GM23338 (cell line): ENCODE results near the gene AGAP1. TPM values are rescaled to one million over a fixed set of nuclear protein-coding genes. Genes with fewer than 3 reads are reported as not detected.

Source experiments
- ATAC-seq: fragments of 200-7000 bp; cut with Tn5 transposase; 3 replicates; pipeline ENCODE4 v1.9.1; 2020
- DNase-seq: peaks from one replicate; pipeline ENCODE4 v3.0.0-alpha.2; 2015; ENCODE audit warnings: low spot score
- H2AFZ ChIP-seq: fragments of 200-600 bp; sonication (generic); 2 replicates; pipeline ENCODE4 v1.8.0; 2016; ENCODE audit warnings: antibody characterized with exemption, mild to moderate bottlenecking, moderate library complexity
- H3F3A ChIP-seq: fragments of 200-600 bp; sonication (generic); replicated peaks from 2 replicates; pipeline ENCODE4 v1.8.0; 2017; ENCODE audit warnings: antibody characterized with exemption, mixed run types, low read depth
- H3K27ac ChIP-seq: fragments of 200-600 bp; sonication (generic); 2 replicates; pipeline ENCODE4 v1.6.1; 2016; ENCODE audit warnings: low read depth
- H3K27me3 ChIP-seq: fragments of 200-600 bp; sonication (generic); 2 replicates; pipeline ENCODE4 v1.8.0; 2016; ENCODE audit warnings: mild to moderate bottlenecking, mixed run types, moderate library complexity; ENCODE audit not compliant: insufficient read depth
- H3K36me3 ChIP-seq: fragments of 200-600 bp; sonication (generic); 2 replicates; pipeline ENCODE4 v1.8.0; 2016; ENCODE audit warnings: mild to moderate bottlenecking; ENCODE audit not compliant: insufficient read depth
- H3K4me1 ChIP-seq: fragments of 200-600 bp; sonication (generic); 2 replicates; pipeline ENCODE4 v1.8.0; 2016; ENCODE audit warnings: mild to moderate bottlenecking, moderate library complexity; ENCODE audit not compliant: insufficient read depth
- H3K4me2 ChIP-seq: fragments of 200-600 bp; sonication (generic); 2 replicates; pipeline ENCODE4 v1.7.1; 2017; ENCODE audit warnings: mixed run types
- H3K4me3 ChIP-seq: fragments of 200-600 bp; sonication (generic); 2 replicates; pipeline ENCODE4 v1.6.1; 2016; ENCODE audit warnings: mixed run types
- H3K79me2 ChIP-seq: fragments of 200-600 bp; sonication (generic); replicated peaks from 2 replicates; pipeline ENCODE4 v1.8.0; 2017; ENCODE audit warnings: mild to moderate bottlenecking; ENCODE audit not compliant: insufficient read depth
- H3K9me2 ChIP-seq: fragments of 200-600 bp; sonication (generic); 2 replicates; pipeline ENCODE4 v1.8.0; 2017; ENCODE audit not compliant: insufficient read depth
- H4K20me1 ChIP-seq: fragments of 200-600 bp; sonication (generic); replicated peaks from 2 replicates; pipeline ENCODE4 v1.8.0; 2017; ENCODE audit warnings: mild to moderate bottlenecking; ENCODE audit not compliant: insufficient read depth
- H3K27ac Mint-ChIP-seq: 2 replicates; pipeline ENCODE4 v1.8.0; 2020; ENCODE audit warnings: inconsistent platforms, mild to moderate bottlenecking, moderate library complexity, mixed read lengths
- H3K27me3 Mint-ChIP-seq: 3 replicates; pipeline ENCODE4 v1.8.0; 2022; ENCODE audit warnings: low read depth, mild to moderate bottlenecking, moderate library complexity, mixed read lengths, inconsistent platforms; ENCODE audit not compliant: insufficient read depth, poor library complexity
- H3K36me3 Mint-ChIP-seq: 3 replicates; pipeline ENCODE4 v1.8.0; 2021; ENCODE audit warnings: low read depth, mild to moderate bottlenecking, inconsistent platforms, moderate library complexity, mixed read lengths
- H3K4me1 Mint-ChIP-seq: 3 replicates; pipeline ENCODE4 v1.8.0; 2020; ENCODE audit warnings: mild to moderate bottlenecking, inconsistent platforms, mixed read lengths
- H3K4me3 Mint-ChIP-seq: 3 replicates; pipeline ENCODE4 v1.8.0; 2021; ENCODE audit warnings: moderate library complexity, mild to moderate bottlenecking, inconsistent platforms, mixed read lengths
- H3K9me3 Mint-ChIP-seq: 3 replicates; pipeline ENCODE4 v1.8.0; 2020; ENCODE audit warnings: moderate library complexity, mild to moderate bottlenecking, inconsistent platforms, mixed read lengths
- CREB1 ChIP-seq: fragments of 250-450 bp; sonication (Bioruptor Pico); IDR thresholded peaks from 2 replicates; pipeline ENCODE4 v1.5.0; 2020; ENCODE audit warnings: low read depth, mild to moderate bottlenecking, moderate library complexity
- CTCF ChIP-seq, 2 experiments: fragments of 200-600 bp in 1 of 2; sonication (generic) in 1 of 2; conservative IDR thresholded peaks; 2 replicates each; pipeline versions ENCODE4 v1.5.1 to v1.6.1; 2016 to 2017; ENCODE audit warnings: antibody characterized with exemption in 2 of 2, low read depth in 2 of 2, mild to moderate bottlenecking in 2 of 2, moderate library complexity in 1 of 2
- ETS1 ChIP-seq: IDR thresholded peaks from 2 replicates; pipeline ENCODE4 v1.6.1; 2016; ENCODE audit warnings: antibody characterized with exemption
- EZH2 ChIP-seq: fragments of 200-600 bp; sonication (generic); IDR thresholded peaks from one replicate; pipeline ENCODE4 v1.8.0; 2017; ENCODE audit warnings: antibody characterized with exemption, mild to moderate bottlenecking, low read depth; ENCODE audit not compliant: unreplicated experiment
- EZH2phosphoT487 ChIP-seq: fragments of 200-600 bp; sonication (generic); IDR thresholded peaks from one replicate; pipeline ENCODE4 v1.8.1; 2018; ENCODE audit warnings: antibody characterized with exemption; ENCODE audit not compliant: unreplicated experiment
- JUNB ChIP-seq: IDR thresholded peaks from one replicate; pipeline ENCODE4 v1.6.1; 2016; ENCODE audit warnings: antibody characterized with exemption; ENCODE audit not compliant: unreplicated experiment
- NANOG ChIP-seq: IDR thresholded peaks from 2 replicates; pipeline ENCODE4 v1.6.1; 2016; ENCODE audit warnings: antibody characterized with exemption, borderline replicate concordance
- POLR2AphosphoS5 ChIP-seq: IDR thresholded peaks from 2 replicates; pipeline ENCODE4 v1.6.1; 2016; ENCODE audit warnings: antibody characterized with exemption, low read depth
- STAT1 ChIP-seq: IDR thresholded peaks from one replicate; pipeline ENCODE4 v1.6.1; 2016; ENCODE audit warnings: antibody characterized with exemption; ENCODE audit not compliant: unreplicated experiment
- ZNF114 ChIP-seq: fragments of 250-450 bp; sonication (Bioruptor Pico); IDR thresholded peaks from 2 replicates; pipeline ENCODE4 v1.5.0; 2020; ENCODE audit warnings: mild to moderate bottlenecking, moderate library complexity
- ZNF331 ChIP-seq: fragments of 250-450 bp; sonication (Bioruptor Pico); IDR thresholded peaks from 2 replicates; pipeline ENCODE4 v1.5.0; 2020; ENCODE audit warnings: low read depth, mild to moderate bottlenecking, moderate library complexity
- polyA plus RNA-seq: library from polyadenylated mRNA; unstranded; fragments of >200 nt; fragmentation: Nextera tagmentation; extraction: Ambion mirVana; gene quantifications from 2 replicates; pipeline ENCODE4 v1.2.1, GENCODE V29; 2016
- total RNA-seq: library from RNA; depleted of rRNA; stranded (reverse); fragments of >200 nt; shearing (Covaris generic); gene quantifications from 2 replicates; pipeline ENCODE4 v1.2.3, GENCODE V29; 2014
- TF ChIP-seq, protein P1 (sequence below): IDR thresholded peaks from one replicate; pipeline ENCODE4 v1.6.1; 2018; ENCODE audit warnings: antibody characterized with exemption; ENCODE audit not compliant: unreplicated experiment
- TF ChIP-seq, protein P2 (sequence below): fragments of 250-450 bp; sonication (Bioruptor Pico); IDR thresholded peaks from 2 replicates; pipeline ENCODE4 v1.5.0; 2020; ENCODE audit warnings: mild to moderate bottlenecking, moderate library complexity

Gene AGAP1
- total and polyA plus RNA-seq, 2 experiments from 2014 or later, result 13.3 to 27.9 TPM

- Mint-ChIP-seq H3K4me3 (no peak overlapping the region), H3K27me3 (peaks cover under 1% of the 10 kb centered on the region), H3K27ac (no peak overlapping the region), H3K4me1 (peaks cover 42% of the 10 kb centered on the region), H3K36me3 (no peaks in the 10 kb centered on the region), H3K9me3 (no peaks in the 10 kb centered on the region)
- Histone ChIP-seq H3K4me1 (peaks cover 17% of the 10 kb centered on the region), H3K27ac (no peak overlapping the region), H3K9me2 (no peaks in the 10 kb centered on the region), H3K36me3 (no peaks in the 10 kb centered on the region), H3K4me2 (no peak overlapping the region), H3K4me3 (no peak overlapping the region), H3K79me2 (no peaks in the 10 kb centered on the region), H3K27me3 (no peaks in the 10 kb centered on the region), H4K20me1 (no peaks in the 10 kb centered on the region), H2AFZ (no peak overlapping the region), H3F3A (no peaks in the 10 kb centered on the region)
- TF ChIP-seq EZH2phosphoT487 (no peak), POLR2AphosphoS5 (no peak), EZH2 (no peak), NANOG (no peak), ETS1 (no peak), CREB1 (no peak), STAT1 (no peak), JUNB (no peak), ZNF331 (CRISPR knock-in tag) (no peak), ZNF114 (CRISPR knock-in tag) (no peak), CTCF (conservative IDR thresholded peaks at IDR 0.05; ENCODE audit: low read depth in 2 of 2) (no peak)
- TF ChIP-seq, protein P1, sequence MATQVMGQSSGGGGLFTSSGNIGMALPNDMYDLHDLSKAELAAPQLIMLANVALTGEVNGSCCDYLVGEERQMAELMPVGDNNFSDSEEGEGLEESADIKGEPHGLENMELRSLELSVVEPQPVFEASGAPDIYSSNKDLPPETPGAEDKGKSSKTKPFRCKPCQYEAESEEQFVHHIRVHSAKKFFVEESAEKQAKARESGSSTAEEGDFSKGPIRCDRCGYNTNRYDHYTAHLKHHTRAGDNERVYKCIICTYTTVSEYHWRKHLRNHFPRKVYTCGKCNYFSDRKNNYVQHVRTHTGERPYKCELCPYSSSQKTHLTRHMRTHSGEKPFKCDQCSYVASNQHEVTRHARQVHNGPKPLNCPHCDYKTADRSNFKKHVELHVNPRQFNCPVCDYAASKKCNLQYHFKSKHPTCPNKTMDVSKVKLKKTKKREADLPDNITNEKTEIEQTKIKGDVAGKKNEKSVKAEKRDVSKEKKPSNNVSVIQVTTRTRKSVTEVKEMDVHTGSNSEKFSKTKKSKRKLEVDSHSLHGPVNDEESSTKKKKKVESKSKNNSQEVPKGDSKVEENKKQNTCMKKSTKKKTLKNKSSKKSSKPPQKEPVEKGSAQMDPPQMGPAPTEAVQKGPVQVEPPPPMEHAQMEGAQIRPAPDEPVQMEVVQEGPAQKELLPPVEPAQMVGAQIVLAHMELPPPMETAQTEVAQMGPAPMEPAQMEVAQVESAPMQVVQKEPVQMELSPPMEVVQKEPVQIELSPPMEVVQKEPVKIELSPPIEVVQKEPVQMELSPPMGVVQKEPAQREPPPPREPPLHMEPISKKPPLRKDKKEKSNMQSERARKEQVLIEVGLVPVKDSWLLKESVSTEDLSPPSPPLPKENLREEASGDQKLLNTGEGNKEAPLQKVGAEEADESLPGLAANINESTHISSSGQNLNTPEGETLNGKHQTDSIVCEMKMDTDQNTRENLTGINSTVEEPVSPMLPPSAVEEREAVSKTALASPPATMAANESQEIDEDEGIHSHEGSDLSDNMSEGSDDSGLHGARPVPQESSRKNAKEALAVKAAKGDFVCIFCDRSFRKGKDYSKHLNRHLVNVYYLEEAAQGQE, result no peak
- TF ChIP-seq, protein P2, sequence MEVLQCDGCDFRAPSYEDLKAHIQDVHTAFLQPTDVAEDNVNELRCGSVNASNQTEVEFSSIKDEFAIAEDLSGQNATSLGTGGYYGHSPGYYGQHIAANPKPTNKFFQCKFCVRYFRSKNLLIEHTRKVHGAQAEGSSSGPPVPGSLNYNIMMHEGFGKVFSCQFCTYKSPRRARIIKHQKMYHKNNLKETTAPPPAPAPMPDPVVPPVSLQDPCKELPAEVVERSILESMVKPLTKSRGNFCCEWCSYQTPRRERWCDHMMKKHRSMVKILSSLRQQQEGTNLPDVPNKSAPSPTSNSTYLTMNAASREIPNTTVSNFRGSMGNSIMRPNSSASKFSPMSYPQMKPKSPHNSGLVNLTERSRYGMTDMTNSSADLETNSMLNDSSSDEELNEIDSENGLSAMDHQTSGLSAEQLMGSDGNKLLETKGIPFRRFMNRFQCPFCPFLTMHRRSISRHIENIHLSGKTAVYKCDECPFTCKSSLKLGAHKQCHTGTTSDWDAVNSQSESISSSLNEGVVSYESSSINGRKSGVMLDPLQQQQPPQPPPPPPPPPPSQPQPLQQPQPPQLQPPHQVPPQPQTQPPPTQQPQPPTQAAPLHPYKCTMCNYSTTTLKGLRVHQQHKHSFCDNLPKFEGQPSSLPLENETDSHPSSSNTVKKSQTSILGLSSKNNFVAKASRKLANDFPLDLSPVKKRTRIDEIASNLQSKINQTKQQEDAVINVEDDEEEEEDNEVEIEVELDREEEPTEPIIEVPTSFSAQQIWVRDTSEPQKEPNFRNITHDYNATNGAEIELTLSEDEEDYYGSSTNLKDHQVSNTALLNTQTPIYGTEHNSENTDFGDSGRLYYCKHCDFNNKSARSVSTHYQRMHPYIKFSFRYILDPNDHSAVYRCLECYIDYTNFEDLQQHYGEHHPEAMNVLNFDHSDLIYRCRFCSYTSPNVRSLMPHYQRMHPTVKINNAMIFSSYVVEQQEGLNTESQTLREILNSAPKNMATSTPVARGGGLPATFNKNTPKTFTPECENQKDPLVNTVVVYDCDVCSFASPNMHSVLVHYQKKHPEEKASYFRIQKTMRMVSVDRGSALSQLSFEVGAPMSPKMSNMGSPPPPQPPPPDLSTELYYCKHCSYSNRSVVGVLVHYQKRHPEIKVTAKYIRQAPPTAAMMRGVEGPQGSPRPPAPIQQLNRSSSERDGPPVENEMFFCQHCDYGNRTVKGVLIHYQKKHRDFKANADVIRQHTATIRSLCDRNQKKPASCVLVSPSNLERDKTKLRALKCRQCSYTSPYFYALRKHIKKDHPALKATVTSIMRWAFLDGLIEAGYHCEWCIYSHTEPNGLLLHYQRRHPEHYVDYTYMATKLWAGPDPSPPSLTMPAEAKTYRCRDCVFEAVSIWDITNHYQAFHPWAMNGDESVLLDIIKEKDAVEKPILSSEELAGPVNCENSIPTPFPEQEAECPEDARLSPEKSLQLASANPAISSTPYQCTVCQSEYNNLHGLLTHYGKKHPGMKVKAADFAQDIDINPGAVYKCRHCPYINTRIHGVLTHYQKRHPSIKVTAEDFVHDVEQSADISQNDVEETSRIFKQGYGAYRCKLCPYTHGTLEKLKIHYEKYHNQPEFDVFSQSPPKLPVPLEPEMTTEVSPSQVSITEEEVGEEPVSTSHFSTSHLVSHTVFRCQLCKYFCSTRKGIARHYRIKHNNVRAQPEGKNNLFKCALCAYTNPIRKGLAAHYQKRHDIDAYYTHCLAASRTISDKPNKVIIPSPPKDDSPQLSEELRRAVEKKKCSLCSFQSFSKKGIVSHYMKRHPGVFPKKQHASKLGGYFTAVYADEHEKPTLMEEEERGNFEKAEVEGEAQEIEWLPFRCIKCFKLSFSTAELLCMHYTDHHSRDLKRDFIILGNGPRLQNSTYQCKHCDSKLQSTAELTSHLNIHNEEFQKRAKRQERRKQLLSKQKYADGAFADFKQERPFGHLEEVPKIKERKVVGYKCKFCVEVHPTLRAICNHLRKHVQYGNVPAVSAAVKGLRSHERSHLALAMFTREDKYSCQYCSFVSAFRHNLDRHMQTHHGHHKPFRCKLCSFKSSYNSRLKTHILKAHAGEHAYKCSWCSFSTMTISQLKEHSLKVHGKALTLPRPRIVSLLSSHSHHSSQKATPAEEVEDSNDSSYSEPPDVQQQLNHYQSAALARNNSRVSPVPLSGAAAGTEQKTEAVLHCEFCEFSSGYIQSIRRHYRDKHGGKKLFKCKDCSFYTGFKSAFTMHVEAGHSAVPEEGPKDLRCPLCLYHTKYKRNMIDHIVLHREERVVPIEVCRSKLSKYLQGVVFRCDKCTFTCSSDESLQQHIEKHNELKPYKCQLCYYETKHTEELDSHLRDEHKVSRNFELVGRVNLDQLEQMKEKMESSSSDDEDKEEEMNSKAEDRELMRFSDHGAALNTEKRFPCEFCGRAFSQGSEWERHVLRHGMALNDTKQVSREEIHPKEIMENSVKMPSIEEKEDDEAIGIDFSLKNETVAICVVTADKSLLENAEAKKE (CRISPR knock-in tag), result no peak
- DNase-seq, result no peak
- no peak for ATAC-seq
These were observed 367.0 kb downstream of the AGAP1 start for GRCh38 chr2:235860871-235861270.
